Hepatocyte (in vitro differentiated cells): ENCODE results near the gene ATP8B3.

Source experiments
- CTCF ChIP-seq: fragments of 200-600 bp; sonication (generic); IDR thresholded peaks from 2 replicates; pipeline ENCODE4 v1.5.1; 2016; ENCODE audit warnings: antibody characterized with exemption, mild to moderate bottlenecking; ENCODE audit not compliant: poor library complexity
- EZH2 ChIP-seq: fragments of 200-600 bp; sonication (generic); IDR thresholded peaks from 2 replicates; pipeline ENCODE4 v1.6.1; 2016; ENCODE audit warnings: antibody characterized with exemption, mild to moderate bottlenecking, borderline replicate concordance
- EZH2phosphoT487 ChIP-seq: fragments of 200-600 bp; sonication (generic); IDR thresholded peaks from one replicate; pipeline ENCODE4 v1.6.1; 2018; ENCODE audit warnings: antibody characterized with exemption, mild to moderate bottlenecking, low read depth, moderate library complexity; ENCODE audit not compliant: unreplicated experiment, severe bottlenecking

DNA sequence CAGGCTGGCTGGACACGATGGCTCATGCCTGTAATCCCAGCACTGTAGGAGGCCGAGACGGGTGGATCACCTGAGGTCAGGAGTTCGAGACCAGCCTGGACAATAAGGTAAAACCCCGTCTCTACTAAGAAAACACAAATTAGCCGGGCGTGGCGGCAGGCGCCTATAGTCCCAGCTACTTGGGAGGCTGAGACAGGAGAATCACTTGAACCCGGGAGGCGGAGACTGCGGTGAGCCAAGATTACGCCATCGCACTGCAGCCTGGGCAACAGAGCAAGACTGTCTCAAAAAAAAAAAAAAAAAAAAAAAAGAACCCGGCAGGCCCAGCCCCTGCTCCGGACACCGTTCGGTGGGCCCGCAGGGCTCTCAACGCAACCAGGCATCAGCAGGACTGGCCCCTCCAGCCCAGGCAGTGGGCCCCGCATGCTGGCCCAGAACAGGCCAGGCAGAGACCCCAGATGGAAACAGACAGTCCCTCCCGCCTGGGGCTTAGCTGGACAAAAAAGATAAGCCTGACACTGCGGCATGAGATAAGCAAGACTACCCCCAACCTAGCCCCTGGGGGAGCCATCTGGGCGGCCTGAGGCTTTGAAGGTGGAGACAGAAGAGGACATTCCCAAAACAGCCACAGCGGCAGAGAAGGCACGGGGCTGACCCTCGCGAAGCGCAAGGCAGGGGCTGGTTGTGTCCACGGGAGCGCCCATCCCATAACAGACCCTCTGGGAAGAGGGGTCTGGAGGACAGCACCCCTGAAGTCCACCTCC, 24.6 kb upstream of the ATP8B3 start:
- TF ChIP-seq CTCF (no peak), EZH2phosphoT487 (no peak), EZH2 (no peak)
